H1 (cell line): Measurements from ENCODE around the gene IL1RL1. TPM values are rescaled to one million over a fixed set of nuclear protein-coding genes. Genes with fewer than 3 reads are reported as not detected.

ENCODE experiments used
- KDM5A ChIP-seq: fragments of 200-600 bp; IDR thresholded peaks from 2 replicates; pipeline ENCODE4 v1.7.1; 2012; ENCODE audit warnings: mild to moderate bottlenecking, low read length, inconsistent platforms, mixed read lengths
- TAF7 ChIP-seq: optimal IDR thresholded peaks from 2 replicates; pipeline ENCODE3; 2011; ENCODE audit warnings: low read depth, mild to moderate bottlenecking, inconsistent platforms, low read length, moderate library complexity, borderline replicate concordance
- TEAD4 ChIP-seq: IDR thresholded peaks from 2 replicates; pipeline ENCODE4 v1.6.1; 2012; ENCODE audit warnings: low read depth, low read length, inconsistent platforms, mixed read lengths
- polyA plus RNA-seq, 7 experiments: library from polyadenylated mRNA; depleted of rRNA in 3 of 7; stranded (reverse) in 5 of 7; unstranded in 2 of 7; fragments of >200 nt in 5 of 7; fragments of 200-250 nt in 2 of 7; gene quantifications; 1 replicate in 5 of 7; 2 replicates in 1 of 7; 4 replicates in 1 of 7; pipeline versions ENCODE4 v1.2.1 to v1.2.3, GENCODE V29; 2011 to 2013; ENCODE audit warnings: missing spikeins in 2 of 7, mixed read lengths in 2 of 7
- total RNA-seq: library from RNA; stranded (reverse); fragmentation: NEBNext Ultra II Directional; extraction: Animal tissue kit (Norgen Biotek cat#: 25700); gene quantifications from 2 replicates; pipeline ENCODE4 v1.2.1, GENCODE V29; 2021

IL1RL1 gene
- total and polyA plus RNA-seq, 2 of the 8 experiments (the other 6 are each of a cell fraction or from before 2014, with no cell fraction given): not detected

- TF ChIP-seq KDM5A (no peak), TEAD4 (no peak), TAF7 (no peak)
Measured at GRCh38 chr2:102386004-102386403, 74.6 kb downstream of the IL1RL1 start (continued).
